ENCODE measurements around the gene PTBP3. TPM values are rescaled to one million over a fixed set of nuclear protein-coding genes. Genes with fewer than 3 reads are reported as not detected.

The PTBP3 gene
- total and polyA plus RNA-seq, 2 of the 4 experiments (the other 2 are of a cell fraction): 8.6 to 15.6 TPM

GRCh38 chr9:112200711-112201110 lies 132.7 kb downstream of the PTBP3 start:
- DNase-seq (no peak), ATAC-seq (ENCODE audit: low read depth) (no peak)
- Histone ChIP-seq H3K79me1 (ENCODE audit: low read depth in 1 of 2, low read length in 2 of 2) (0 out of 4 replicates have a peak, but pooled peaks cover 0 to 4% of the 10 kb centered on the region in 2 experiments), H2BK20ac (ENCODE audit: low read depth, low read length) (no peak overlapping the region), H3K14ac (replicated peaks; ENCODE audit: low read depth, low read length) (no peak overlapping the region), H3K23ac (ENCODE audit: low read depth, low read length) (no peak overlapping the region; the same call in 1 of the 2 replicates), H3K9me3 (ENCODE audit: control insufficient read depth, insufficient read depth, low read length) (no peaks in the 10 kb centered on the region), H4K91ac (ENCODE audit: insufficient read depth, low read depth, low read length) (no peak overlapping the region), H2AFZ (replicated peaks; ENCODE audit: low read length, poor library complexity) (peak overlapping the region; percentile 23), H3K27me3 (ENCODE audit: control insufficient read depth, insufficient read depth, low read length) (no peaks in the 10 kb centered on the region), H4K20me1 (ENCODE audit: insufficient read depth, low read length) (no peaks in the 10 kb centered on the region), H3K4me1 (ENCODE audit: control insufficient read depth, insufficient read depth, low read length) (peaks cover 1% of the 10 kb centered on the region; the same call in 1 of the 2 replicates), H3K4me2 (ENCODE audit: low read depth, low read length) (no peak overlapping the region), H3K27ac (ENCODE audit: insufficient read depth, low read length) (no peak overlapping the region), H2BK120ac (ENCODE audit: low read depth, low read length) (no peak overlapping the region), H3K18ac (ENCODE audit: low read depth, low read length) (no peak overlapping the region), H2BK15ac (ENCODE audit: low read depth, low read length) (no peak overlapping the region), H3K56ac (ENCODE audit: extremely low read depth, insufficient read depth, low read length) (no peak overlapping the region), H4K5ac (ENCODE audit: low read depth, low read length) (no peak overlapping the region), H3K9me1 (ENCODE audit: insufficient read depth, low read length) (no peaks in the 10 kb centered on the region), H2BK5ac (ENCODE audit: low read depth, low read length, poor library complexity, severe bottlenecking) (no peak overlapping the region), H3K9ac (ENCODE audit: low read depth, low read length) (no peak overlapping the region), H2AK5ac (ENCODE audit: low read depth, low read length) (0 out of 2 replicates have a peak overlapping the region, but pooled peaks have one; percentile 31), H2AK9ac (replicated peaks; ENCODE audit: low read depth, low read length, poor library complexity) (no peak overlapping the region), H4K8ac (ENCODE audit: low read depth in 2 of 2, low read length in 2 of 2) (no peak overlapping the region), H3K4ac (ENCODE audit: low read depth, low read length) (no peak overlapping the region; the same call in 1 of the 2 replicates), H3K4me3 (ENCODE audit: insufficient read depth, low read depth, low read length) (no peak overlapping the region), H3K36me3 (ENCODE audit: control insufficient read depth, insufficient read depth, low read length) (peaks cover under 1% of the 10 kb centered on the region; the same call in 1 of the 2 replicates)
- dilution Hi-C loops (cut with HindIII; ENCODE audit: low sequenced_read_pairs, unreplicated experiment): no loop called here
- ChIA-PET CTCF (interaction anchor here (1.2 kb wide), 1 partner anchor 12 kb away, joined by 3 read pairs; no protein-coding TSS in a partner anchor), POLR2A (ENCODE audit: unreplicated experiment) (no interaction called here)
- no TSS peak for BruUV-seq (replicated peaks)
- no CpG with 5 or more reads among the region's 5 CpGs for WGBS, 2 experiments (ENCODE audit: extremely low coverage in 2 of 2, insufficient read length in 1 of 2)
- in situ Hi-C loops (cut with MboI; ENCODE audit: low sequenced_read_pairs): no loop called here
- intact Hi-C loops (cut with micrococcal nuclease): no loop called here
- TF ChIP-seq CEBPB (IDR thresholded peaks at IDR 0.05; ENCODE audit: low read depth, low read length) (no peak), MAZ (IDR thresholded peaks at IDR 0.05; ENCODE audit: borderline replicate concordance, low read depth, low read length) (no peak), MXI1 (IDR thresholded peaks at IDR 0.05; ENCODE audit: borderline replicate concordance, low read depth, low read length) (no peak), CHD1 (IDR thresholded peaks at IDR 0.05; ENCODE audit: low read depth, low read length) (no peak), RAD21 (IDR thresholded peaks at IDR 0.05; ENCODE audit: low read length) (no peak), ELK1 (IDR thresholded peaks at IDR 0.05; ENCODE audit: borderline replicate concordance, low read depth, low read length) (no peak), MAFK (IDR thresholded peaks at IDR 0.05; ENCODE audit: low read depth, low read length) (no peak), RFX5 (IDR thresholded peaks at IDR 0.05; ENCODE audit: low read depth, low read length) (no peak), NFE2L2 (IDR thresholded peaks at IDR 0.05; ENCODE audit: low read depth, low read length) (no peak), SMC3 (IDR thresholded peaks at IDR 0.05; ENCODE audit: low read depth, low read length) (no peak), POLR2A (IDR thresholded peaks at IDR 0.05; ENCODE audit: low read depth, low read length) (no peak), RCOR1 (IDR thresholded peaks at IDR 0.05; ENCODE audit: insufficient replicate concordance, low read length) (no peak), FOS (IDR thresholded peaks at IDR 0.05; ENCODE audit: low read depth, low read length) (no peak), BHLHE40 (IDR thresholded peaks at IDR 0.05; ENCODE audit: low read depth, low read length) (no peak)
- TF ChIP-seq, protein P1, sequence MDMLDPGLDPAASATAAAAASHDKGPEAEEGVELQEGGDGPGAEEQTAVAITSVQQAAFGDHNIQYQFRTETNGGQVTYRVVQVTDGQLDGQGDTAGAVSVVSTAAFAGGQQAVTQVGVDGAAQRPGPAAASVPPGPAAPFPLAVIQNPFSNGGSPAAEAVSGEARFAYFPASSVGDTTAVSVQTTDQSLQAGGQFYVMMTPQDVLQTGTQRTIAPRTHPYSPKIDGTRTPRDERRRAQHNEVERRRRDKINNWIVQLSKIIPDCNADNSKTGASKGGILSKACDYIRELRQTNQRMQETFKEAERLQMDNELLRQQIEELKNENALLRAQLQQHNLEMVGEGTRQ (IDR thresholded peaks at IDR 0.05; ENCODE audit: low read depth, low read length): no peak
- TF ChIP-seq, protein P2, sequence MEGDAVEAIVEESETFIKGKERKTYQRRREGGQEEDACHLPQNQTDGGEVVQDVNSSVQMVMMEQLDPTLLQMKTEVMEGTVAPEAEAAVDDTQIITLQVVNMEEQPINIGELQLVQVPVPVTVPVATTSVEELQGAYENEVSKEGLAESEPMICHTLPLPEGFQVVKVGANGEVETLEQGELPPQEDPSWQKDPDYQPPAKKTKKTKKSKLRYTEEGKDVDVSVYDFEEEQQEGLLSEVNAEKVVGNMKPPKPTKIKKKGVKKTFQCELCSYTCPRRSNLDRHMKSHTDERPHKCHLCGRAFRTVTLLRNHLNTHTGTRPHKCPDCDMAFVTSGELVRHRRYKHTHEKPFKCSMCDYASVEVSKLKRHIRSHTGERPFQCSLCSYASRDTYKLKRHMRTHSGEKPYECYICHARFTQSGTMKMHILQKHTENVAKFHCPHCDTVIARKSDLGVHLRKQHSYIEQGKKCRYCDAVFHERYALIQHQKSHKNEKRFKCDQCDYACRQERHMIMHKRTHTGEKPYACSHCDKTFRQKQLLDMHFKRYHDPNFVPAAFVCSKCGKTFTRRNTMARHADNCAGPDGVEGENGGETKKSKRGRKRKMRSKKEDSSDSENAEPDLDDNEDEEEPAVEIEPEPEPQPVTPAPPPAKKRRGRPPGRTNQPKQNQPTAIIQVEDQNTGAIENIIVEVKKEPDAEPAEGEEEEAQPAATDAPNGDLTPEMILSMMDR (conservative IDR thresholded peaks at IDR 0.05; ENCODE audit: low read depth, low read length): no peak

Measured in IMR-90 (cell line).